HG03060 (cell line): Measurements from ENCODE around the gene EFCAB13.
"Not testable (repeated sequence)": the region's sequence is repeated elsewhere in the genome, so short reads cannot be mapped to it uniquely, and the experiment has no call there.

Experiments used
- ATAC-seq: cut with Tn5 transposase; IDR thresholded peaks from one replicate; pipeline ENCODE4 v1.9.1; 2021; ENCODE audit warnings: low read depth, moderate number of reproducible peaks; ENCODE audit not compliant: unreplicated experiment

Gene EFCAB13

DNA sequence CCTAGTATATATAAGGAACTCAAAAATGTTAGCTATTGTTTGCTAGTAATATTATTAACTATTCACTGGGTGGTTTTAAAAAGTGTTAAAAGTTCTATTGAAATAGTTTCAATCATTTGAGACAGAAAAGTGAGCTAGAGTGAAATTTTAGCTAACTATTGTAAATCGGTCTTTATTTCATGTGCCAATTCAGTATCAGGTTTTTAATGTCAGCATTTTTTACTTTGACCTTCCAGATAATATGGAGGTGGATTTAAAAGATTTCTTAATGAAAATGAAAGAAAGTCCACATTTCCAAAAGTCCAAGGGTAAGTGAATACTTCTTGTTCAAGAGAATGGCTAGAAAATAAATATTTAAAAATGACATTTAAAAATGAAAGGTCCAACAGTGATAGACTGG is 90.9 kb downstream of the EFCAB13 start:
- no peak for ATAC-seq

DNA sequence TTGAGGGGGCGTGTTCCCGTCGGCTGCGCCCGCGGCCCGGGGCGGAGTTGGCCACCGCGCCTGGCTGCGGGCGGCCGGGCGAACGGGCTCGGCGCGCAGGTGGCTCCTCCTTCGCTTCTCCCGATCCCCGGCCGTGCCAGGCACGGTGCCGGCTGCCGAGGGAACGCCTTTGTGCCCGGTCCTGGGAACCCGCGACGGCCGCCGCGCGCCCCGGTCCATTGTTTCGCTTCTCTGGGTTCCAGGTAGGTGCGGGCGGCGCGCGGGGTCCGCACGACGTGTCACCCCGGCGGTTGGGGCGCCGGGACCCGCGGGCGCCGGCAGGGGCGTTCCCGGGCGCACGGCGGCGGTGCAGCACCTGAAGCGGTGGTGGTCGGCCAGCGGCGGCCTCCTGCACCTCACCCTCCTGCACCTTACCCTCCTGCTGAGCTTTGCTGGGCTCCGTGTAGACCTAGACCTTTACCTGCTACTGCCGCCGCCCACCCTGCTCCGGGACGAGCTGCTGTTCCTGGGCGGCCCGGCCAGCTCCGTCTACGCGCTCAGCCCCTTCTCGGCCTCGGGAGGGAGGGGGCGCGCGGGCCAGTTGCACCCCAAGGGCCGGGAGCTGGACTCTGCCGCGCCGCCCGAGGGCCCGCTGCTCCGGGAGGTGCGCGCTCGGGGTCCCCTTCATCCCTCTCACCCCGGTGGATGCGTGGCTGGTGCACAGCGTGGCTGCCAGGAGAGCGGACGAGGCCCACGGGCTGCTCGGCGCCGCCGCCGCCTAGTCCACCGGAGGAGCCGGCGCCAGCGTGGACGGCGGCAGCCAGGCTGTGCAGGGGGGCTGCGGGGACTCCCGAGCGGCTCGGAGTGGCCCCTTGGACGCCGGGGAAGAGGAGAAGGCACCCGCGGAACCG is 99.9 kb downstream of the EFCAB13 start:
- no peak for ATAC-seq

DNA sequence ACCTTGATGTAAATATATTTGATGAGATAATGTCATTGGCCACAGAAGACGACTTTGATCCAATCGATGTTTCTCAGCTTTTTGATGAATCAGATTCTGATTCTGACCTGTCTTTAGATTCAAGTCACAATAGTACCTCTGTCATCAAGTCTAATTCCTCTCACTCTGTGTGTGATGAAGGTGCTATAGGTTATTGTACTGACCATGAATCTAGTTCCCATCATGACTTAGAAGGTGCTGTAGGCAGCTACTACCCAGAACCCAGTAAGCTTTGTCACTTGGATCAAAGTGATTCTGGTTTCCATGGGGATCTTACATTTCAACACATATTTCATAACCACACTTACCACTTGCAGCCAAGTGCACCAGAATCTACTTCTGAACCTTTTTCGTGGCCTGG is 101.5 kb downstream of the EFCAB13 start:
- not testable (repeated sequence) for ATAC-seq

DNA sequence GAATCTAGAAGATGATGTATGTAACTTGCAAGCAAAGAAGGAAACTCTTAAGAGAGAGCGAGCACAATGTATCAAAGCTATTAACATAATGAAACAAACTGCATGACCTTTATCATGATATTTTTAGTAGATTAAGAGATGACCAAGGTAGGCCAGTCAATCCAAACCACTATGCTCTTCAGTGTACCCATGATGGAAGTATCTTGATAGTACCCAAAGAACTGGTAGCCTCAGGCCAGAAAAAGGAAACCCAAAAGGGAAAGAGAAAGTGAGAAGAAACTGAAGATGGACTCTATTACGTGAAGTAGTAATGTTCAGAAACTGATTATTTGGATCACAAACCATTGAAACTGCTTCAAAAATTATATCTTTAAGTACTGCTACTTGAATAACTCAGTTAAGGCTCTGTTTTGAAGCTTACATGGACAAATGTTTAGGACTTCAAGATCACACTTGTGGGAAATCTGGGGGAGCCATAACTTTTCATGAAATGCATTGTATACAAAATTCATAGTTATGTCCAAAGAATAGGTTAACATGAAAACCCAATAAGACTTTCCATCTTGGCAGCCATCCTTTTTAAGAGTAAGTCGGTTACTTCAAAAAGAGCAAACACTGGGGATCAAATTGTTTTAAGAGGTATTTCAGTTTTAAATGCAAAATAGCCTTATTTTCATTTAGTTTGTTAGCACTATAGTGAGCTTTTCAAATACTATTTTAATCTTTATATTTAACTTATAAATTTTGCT is 102.3 kb downstream of the EFCAB13 start:
- ATAC-seq: not testable (repeated sequence)

DNA sequence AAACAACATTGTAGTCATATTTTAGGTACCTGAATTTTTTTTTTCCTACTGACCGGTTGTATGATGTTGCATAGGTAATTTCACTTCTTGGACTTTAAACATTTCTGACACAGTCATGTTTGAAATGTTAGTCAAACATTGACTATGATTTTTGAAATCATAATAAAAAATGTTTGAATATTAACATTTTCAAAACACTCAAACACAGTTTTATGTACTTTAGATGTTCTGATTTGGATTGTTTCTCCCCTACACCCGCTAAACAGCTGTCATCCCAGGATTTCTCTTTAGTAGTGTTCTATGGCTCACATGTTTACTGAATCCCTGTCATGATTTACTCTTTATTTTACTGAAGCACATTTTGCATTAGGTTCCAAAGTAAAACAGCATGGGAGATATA is 104.2 kb downstream of the EFCAB13 start:
- no peak for ATAC-seq

DNA sequence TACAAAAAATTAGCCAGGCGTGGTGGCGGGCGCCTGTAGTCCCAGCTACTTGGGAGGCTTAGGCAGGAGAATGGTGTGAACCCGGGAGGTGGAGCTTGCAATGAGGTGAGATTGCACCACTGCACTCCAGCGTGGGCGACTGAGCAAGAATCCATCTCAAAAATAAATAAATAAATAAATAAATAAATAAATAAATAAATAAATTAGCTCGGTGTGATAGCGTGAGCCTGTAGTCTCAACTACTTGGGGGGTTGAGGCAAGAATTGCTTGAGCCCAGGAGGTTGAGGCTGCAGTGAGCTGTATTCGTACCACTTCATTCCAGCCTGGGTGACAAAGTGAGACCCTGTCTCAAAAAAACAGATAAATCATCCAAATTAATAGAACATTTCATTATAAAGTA is 108.5 kb downstream of the EFCAB13 start:
- ATAC-seq: not testable (repeated sequence)

DNA sequence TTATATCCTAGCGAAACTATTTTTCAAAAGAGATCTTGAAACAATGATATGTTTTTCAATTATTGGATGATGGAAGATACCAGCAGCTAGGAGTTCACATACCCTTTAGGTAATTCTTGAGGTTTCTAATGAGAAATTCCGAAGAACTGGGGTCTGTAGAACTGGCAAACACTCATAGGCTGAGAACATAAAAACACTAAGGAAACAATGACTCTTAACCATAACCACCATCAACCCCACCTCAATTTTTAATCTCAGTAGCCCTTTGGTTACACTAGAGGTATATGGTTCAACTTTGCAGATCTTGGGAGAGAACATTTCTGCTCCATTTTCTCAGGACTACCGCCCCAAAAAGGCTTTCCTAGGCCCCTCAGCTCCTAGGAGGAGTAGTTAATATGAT is 141.4 kb downstream of the EFCAB13 start:
- ATAC-seq: no peak

DNA sequence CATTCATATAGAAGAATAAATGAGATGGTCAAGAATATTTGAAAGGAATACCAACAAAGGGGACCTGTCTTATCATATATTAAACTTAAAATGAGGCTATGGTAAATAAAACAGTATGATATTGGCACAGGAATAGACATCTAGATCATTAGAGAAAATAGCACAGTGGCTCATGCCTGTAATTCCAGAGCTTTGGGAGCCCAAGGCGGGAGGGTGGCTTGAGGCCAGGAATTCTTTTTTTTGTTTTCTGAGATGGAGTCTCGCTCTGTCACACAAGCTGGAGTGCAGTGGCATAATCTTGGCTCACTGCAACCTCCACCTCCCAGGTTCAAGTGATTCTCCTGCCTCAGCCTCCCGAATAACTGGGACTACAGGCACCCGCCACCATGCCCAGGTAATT is 143.2 kb downstream of the EFCAB13 start:
- ATAC-seq: not testable (repeated sequence)

DNA sequence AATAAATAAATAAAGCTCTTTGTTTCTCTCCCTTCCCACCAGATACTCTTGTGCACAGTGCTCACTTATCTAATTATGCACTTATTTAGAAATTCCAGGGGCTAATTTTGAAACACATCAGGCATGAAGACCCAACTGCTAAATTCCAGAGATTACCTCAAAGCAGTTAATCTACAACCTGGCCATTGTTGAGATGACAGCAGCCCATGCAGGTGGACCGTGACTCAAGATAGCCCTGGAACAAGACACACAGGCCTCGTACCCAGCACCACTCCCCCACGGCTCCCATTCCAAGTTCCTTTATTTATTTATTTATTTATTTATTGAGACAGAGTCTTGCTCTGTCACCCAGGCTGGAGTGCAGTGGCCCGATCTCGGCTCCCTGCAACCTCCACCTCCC is 147.1 kb downstream of the EFCAB13 start:
- no peak for ATAC-seq

DNA sequence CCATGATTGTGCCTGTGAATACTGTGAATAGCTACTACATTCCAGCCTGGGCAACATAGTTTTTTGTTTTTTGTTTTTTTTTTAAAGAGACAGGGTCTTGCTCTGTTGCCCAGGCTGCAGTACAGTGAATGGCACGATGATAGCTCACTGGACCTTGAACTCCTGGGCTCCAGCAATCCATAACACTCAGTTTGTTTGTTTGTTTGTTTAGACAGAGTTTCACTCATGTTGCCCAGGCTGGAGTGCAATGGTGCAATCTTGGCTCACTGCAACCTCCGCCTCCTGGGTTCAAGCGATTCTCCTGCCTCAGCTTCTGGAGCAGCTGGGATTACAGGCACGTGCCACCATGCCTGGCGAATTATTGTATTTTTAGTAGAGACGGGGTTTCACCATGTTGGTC is 148.3 kb downstream of the EFCAB13 start:
- ATAC-seq: not testable (repeated sequence)
